ENCODE data around the gene NPY4R2.
"Not testable (repeated sequence)": the region's sequence is repeated elsewhere in the genome, so short reads cannot be mapped to it uniquely, and the experiment has no call there.

GRCh38 chr10:47941379-47941778 is 22.9 kb downstream of the NPY4R2 start:
- not testable (repeated sequence) for TF ChIP-seq NCOA4 (IDR thresholded peaks at IDR 0.05; ENCODE audit: partially characterized antibody); SMAD4 (CRISPR knock-in tag; conservative IDR thresholded peaks at IDR 0.05); ZBTB11 (CRISPR knock-in tag; IDR thresholded peaks at IDR 0.05); ZNF57 (CRISPR knock-in tag; IDR thresholded peaks at IDR 0.05); PHF20 (IDR thresholded peaks at IDR 0.05; ENCODE audit: partially characterized antibody); MLLT1 (IDR thresholded peaks at IDR 0.05); SMC3 (conservative IDR thresholded peaks at IDR 0.05; ENCODE audit: insufficient read depth, low read depth, low read length); DPF2 (IDR thresholded peaks at IDR 0.05); NONO (IDR thresholded peaks at IDR 0.05; ENCODE audit: low read depth in 2 of 2, low read length in 1 of 2); ARNT (IDR thresholded peaks at IDR 0.05); YY1 (IDR thresholded peaks at IDR 0.05; ENCODE audit: borderline replicate concordance in 1 of 3, control insufficient read depth in 1 of 3, extremely low read depth in 1 of 3, insufficient read depth in 3 of 3, insufficient read length in 1 of 3, insufficient replicate concordance in 2 of 3, low read depth in 1 of 3, low read length in 2 of 3)
